ENCODE measurements around the gene HERPUD1. TPM values are rescaled to one million over a fixed set of nuclear protein-coding genes. Genes with fewer than 3 reads are reported as not detected.

Gene HERPUD1
- total RNA-seq (2021; fragmentation: NEBNext Ultra II Directional; extraction: Animal tissue kit (Norgen Biotek cat#: 25700)) (34.7 and 35.6 TPM in 2 replicates), polyA plus RNA-seq (2011; rRNA removed) (17.5 and 23.3 TPM in 2 replicates), polyA minus RNA-seq (2011; rRNA and poly(A)+ RNA removed) (35.3 and 36.1 TPM in 2 replicates)
- 19.8 TPM for polyA plus RNA-seq (2011; cell fraction: cytosol; rRNA removed)
- 30.6 TPM for polyA plus RNA-seq (2011; cell fraction: nucleus; rRNA removed)
- 20.0 to 28.0 TPM (median 25.9 TPM) in 4 replicates for polyA plus RNA-seq (2012, experiment 1 of 2)
- 11.5 TPM for polyA plus RNA-seq (2012, experiment 2 of 2)
- polyA plus RNA-seq (2013, experiment 1 of 2) = 17.6 TPM
- 17.8 TPM for polyA plus RNA-seq (2013, experiment 2 of 2)
- polyA minus RNA-seq (2011; cell fraction: cytosol; rRNA and poly(A)+ RNA removed) = 47.9 TPM
- 32.3 TPM for polyA minus RNA-seq (2011; cell fraction: nucleus; rRNA and poly(A)+ RNA removed)
- long read RNA-seq, experiment 1, transcript HERPUD1-204 (8 exons, 2,946 nt) = major isoform, 8 of 20 reads
- long read RNA-seq, experiment 1, partial matches to known transcripts = 3 of 20 reads
- long read RNA-seq, experiment 1, other reads (novel, unspliced or antisense) = 6 of 20 reads
- long read RNA-seq, experiment 2, partial matches to known transcripts = 0 of 7 reads
- long read RNA-seq, experiment 2, other reads (novel, unspliced or antisense) = 1 of 7 reads

GRCh38 chr16:56931892-56932720 is at the start of gene HERPUD1:
TSS of gene HERPUD1 (plus strand) at chr16:56932142. CDS start at chr16:56932245, 103 bp downstream.
- Histone ChIP-seq H3K9ac (replicated peaks in 1 of 4; ENCODE audit: extremely low read depth in 1 of 4, low read depth in 3 of 4, low read length in 3 of 4) (peak within 1 kb of the TSS; percentile 78 to 94 (median 88)), H3K23me2 (ENCODE audit: low read depth, low read length) (peaks cover 5% of the 10 kb centered on the region; the same call in 1 of the 2 replicates), H3K79me1 (ENCODE audit: low read depth, low read length) (no peaks in the 10 kb centered on the region), H3K4me1 (replicated peaks in 1 of 4; ENCODE audit: control insufficient read depth in 3 of 4, insufficient read depth in 4 of 4, low read length in 3 of 4) (peaks cover 5 to 17% (median 11%) of the 10 kb centered on the region in 4 experiments), H3K56ac (replicated peaks; ENCODE audit: insufficient read length, low read depth, low read length) (peak within 1 kb of the TSS; percentile 42), H3K79me2 (ENCODE audit: control insufficient read depth in 1 of 2, insufficient read depth in 2 of 2, low read length in 2 of 2) (peaks cover 0 to 32% of the 10 kb centered on the region in 2 experiments; a peak in 2 of 4 replicates), H2BK120ac (replicated peaks; ENCODE audit: low read depth, low read length) (no peak within 1 kb of the TSS), H3K14ac (ENCODE audit: insufficient read length) (no peak within 1 kb of the TSS), H2AK5ac (ENCODE audit: low read depth, low read length) (peak within 1 kb of the TSS; percentile 97; the same call in 1 of the 2 replicates), H4K20me1 (replicated peaks in 1 of 2; ENCODE audit: control insufficient read depth in 1 of 2, insufficient read depth in 2 of 2, low read length in 2 of 2) (peaks cover 4 to 7% of the 10 kb centered on the region in 2 experiments), H3K23ac (ENCODE audit: insufficient read length) (no peak within 1 kb of the TSS), H2BK5ac (ENCODE audit: low read depth, low read length) (peak within 1 kb of the TSS; percentile 69), H3K9me3 (ENCODE audit: insufficient read depth in 2 of 2, low read depth in 1 of 2, low read length in 1 of 2) (no peaks in the 10 kb centered on the region), H3K27me3 (replicated peaks in 1 of 4; ENCODE audit: control insufficient read depth in 3 of 4, extremely low read depth in 1 of 4, insufficient read depth in 3 of 4, low read length in 3 of 4) (no peaks in the 10 kb centered on the region), H4K91ac (replicated peaks; ENCODE audit: insufficient read length, low read length) (peak within 1 kb of the TSS; percentile 13), H3K4ac (replicated peaks; ENCODE audit: insufficient read length, low read depth, low read length) (peak within 1 kb of the TSS; percentile 36), H2BK15ac (ENCODE audit: low read length) (peak within 1 kb of the TSS; percentile 48; the same call in 1 of the 2 replicates), H4K8ac (ENCODE audit: extremely low read depth, insufficient read depth, low read length) (peak within 1 kb of the TSS; percentile 99; the same call in 1 of the 2 replicates), H2BK12ac (ENCODE audit: low read depth, low read length) (peak within 1 kb of the TSS; percentile 95), H2AFZ (ENCODE audit: low read length) (no peak within 1 kb of the TSS), H3K4me2 (ENCODE audit: insufficient read depth in 1 of 2, low read depth in 2 of 2, low read length in 2 of 2) (peak within 1 kb of the TSS; percentile 84 to 90), H2BK20ac (ENCODE audit: low read length) (peak within 1 kb of the TSS; percentile 87), H3K4me3 (ENCODE audit: extremely low read depth in 1 of 4, insufficient read depth in 2 of 4, low read depth in 3 of 4, low read length in 4 of 4) (peak within 1 kb of the TSS; percentile 69 to 95 (median 84)), H4K5ac (ENCODE audit: insufficient read length, low read depth, low read length) (peak within 1 kb of the TSS; percentile 75), H3K18ac (ENCODE audit: extremely low read depth, low read length) (peak within 1 kb of the TSS; percentile 94), H3K27ac (ENCODE audit: low read depth, low read length) (peak within 1 kb of the TSS; percentile 81), H3K36me3 (ENCODE audit: control insufficient read depth in 2 of 4, insufficient read depth in 4 of 4, low read length in 3 of 4) (peaks cover 5 to 22% (median 13%) of the 10 kb centered on the region in 4 experiments; a peak in 7 of 8 replicates)
- CTCF ChIA-PET (ENCODE audit: partially characterized antibody) = interaction anchor here (1.0 to 6.7 kb wide), 5 partner anchors 14 to 68 kb away, joined by 3 to 32 read pairs (median 3); no protein-coding TSS in a partner anchor
- DNase-seq (ENCODE audit: low read depth in 1 of 2, low spot score in 2 of 2) (peak; percentile 91 to 97), FAIRE-seq (no peak)
- 1% methylated on average over 53 of the region's 83 CpGs; no CpG with 5 or more reads in 1 of the 2 experiments for WGBS, 2 experiments (ENCODE audit: extremely low coverage in 1 of 2, insufficient coverage in 1 of 2, insufficient read length in 1 of 2, insufficient replicate concordance in 2 of 2, low coverage in 1 of 2, low lambda C conversion rate in 2 of 2, missing lambda C conversion rate in 1 of 2)
- POLR2A ChIA-PET (ENCODE audit: partially characterized antibody) = interaction anchor here (0.7 to 11.4 kb wide), 36 partner anchors 8 to 385 kb away, joined by 3 to 125 read pairs (median 4); partner anchors contain the start of genes MT1E, NUP93 and SLC12A3
- TF ChIP-seq CEBPB (IDR thresholded peaks at IDR 0.05; ENCODE audit: low read depth, low read length) = peak; percentile 98
- no peak for TF ChIP-seq HDAC2 (IDR thresholded peaks at IDR 0.05; ENCODE audit: borderline replicate concordance in 1 of 2, low read depth in 2 of 2, low read length in 2 of 2)
- no peak for TF ChIP-seq BCL11A (IDR thresholded peaks at IDR 0.05; ENCODE audit: low read depth in 2 of 2, low read length in 2 of 2)
- TF ChIP-seq CREB1 (IDR thresholded peaks at IDR 0.05) = peak; percentile 92
- peak; percentile 79 for TF ChIP-seq USF2 (IDR thresholded peaks at IDR 0.05; ENCODE audit: low read length)
